HepG2 (cell line): ENCODE data around the gene PKMYT1. TPM values are rescaled to one million over a fixed set of nuclear protein-coding genes. Genes with fewer than 3 reads are reported as not detected.

Source experiments
- BRD4 ChIP-seq: sonication (generic); formaldehyde crosslinking; IDR thresholded peaks from 2 replicates; pipeline ENCODE4 v1.4.0; 2020; ENCODE audit warnings: missing genetic modification reagents
- CEBPZ ChIP-seq: IDR thresholded peaks from 2 replicates; pipeline ENCODE4 v1.6.1; 2012; ENCODE audit warnings: low read length, improper control_type of control experiment
- DNMT1 ChIP-seq: sonication (generic); formaldehyde crosslinking; IDR thresholded peaks from 2 replicates; pipeline ENCODE4 v1.5.1; 2020; ENCODE audit warnings: mild to moderate bottlenecking, missing genetic modification reagents
- FOXA1 ChIP-seq, 2 experiments: fragments of 450-650 bp in 1 of 2; sonication (generic) in 1 of 2; formaldehyde crosslinking in 1 of 2; IDR thresholded peaks; 2 replicates each; pipeline versions ENCODE4 v1.4.0 to v1.6.1; 2016 to 2020; ENCODE audit warnings: missing genetic modification reagents in 1 of 2
- HMG20B ChIP-seq: conservative IDR thresholded peaks from 2 replicates; pipeline ENCODE4 v1.6.1; 2016; ENCODE audit warnings: missing genetic modification reagents, missing compliant biosample characterization
- MAFG ChIP-seq: sonication (generic); formaldehyde crosslinking; IDR thresholded peaks from 2 replicates; pipeline ENCODE4 v1.5.1; 2020; ENCODE audit warnings: mild to moderate bottlenecking, missing genetic modification reagents
- PRDM4 ChIP-seq: sonication (generic); formaldehyde crosslinking; IDR thresholded peaks from 2 replicates; pipeline ENCODE4 v1.9.0; 2021; ENCODE audit warnings: missing genetic modification reagents, borderline replicate concordance
- SRF ChIP-seq: IDR thresholded peaks from 2 replicates; pipeline ENCODE4 v1.6.1; 2011; ENCODE audit warnings: mild to moderate bottlenecking, low read depth, low read length, moderate library complexity
- ZBTB1 ChIP-seq: sonication (generic); formaldehyde crosslinking; IDR thresholded peaks from 2 replicates; pipeline ENCODE4 v1.4.0; 2020; ENCODE audit warnings: missing genetic modification reagents, borderline replicate concordance
- ZEB1 ChIP-seq: IDR thresholded peaks from 2 replicates; pipeline ENCODE4 v1.6.1; 2012; ENCODE audit warnings: mild to moderate bottlenecking, low read depth, inconsistent platforms; ENCODE audit not compliant: insufficient replicate concordance
- ZKSCAN8 ChIP-seq: IDR thresholded peaks from 2 replicates; pipeline ENCODE4 v1.6.1; 2016; ENCODE audit warnings: borderline replicate concordance, missing genetic modification reagents, missing compliant biosample characterization
- ZNF136 ChIP-seq: sonication (generic); formaldehyde crosslinking; IDR thresholded peaks from 2 replicates; pipeline ENCODE4 v1.8.1; 2022; ENCODE audit warnings: low read depth, mild to moderate bottlenecking, moderate library complexity, missing genetic modification reagents
- ZNF263 ChIP-seq: sonication (generic); formaldehyde crosslinking; IDR thresholded peaks from 2 replicates; pipeline ENCODE4 v1.4.0; 2020; ENCODE audit warnings: missing genetic modification reagents
- ZNF280D ChIP-seq: sonication (generic); formaldehyde crosslinking; IDR thresholded peaks from 2 replicates; pipeline ENCODE4 v1.5.1; 2020; ENCODE audit warnings: mild to moderate bottlenecking, missing genetic modification reagents
- ZNF3 ChIP-seq: IDR thresholded peaks from 2 replicates; pipeline ENCODE4 v1.7.0; 2017; ENCODE audit warnings: inconsistent platforms
- ZNF326 ChIP-seq: sonication (generic); formaldehyde crosslinking; IDR thresholded peaks from 2 replicates; pipeline ENCODE4 v1.4.0; 2020; ENCODE audit warnings: missing genetic modification reagents, borderline replicate concordance
- ZNF552 ChIP-seq: sonication (generic); formaldehyde crosslinking; IDR thresholded peaks from 2 replicates; pipeline ENCODE4 v1.9.0; 2022; ENCODE audit warnings: missing genetic modification reagents, mild to moderate bottlenecking, borderline replicate concordance
- ZXDC ChIP-seq: sonication (generic); formaldehyde crosslinking; IDR thresholded peaks from 2 replicates; pipeline ENCODE4 v1.5.0; 2020; ENCODE audit warnings: mild to moderate bottlenecking, missing genetic modification reagents
- polyA plus RNA-seq, 8 experiments: library from polyadenylated mRNA; depleted of rRNA in 3 of 8; stranded (reverse) in 7 of 8; unstranded in 1 of 8; fragments of >200 nt; fragmentation: Illumina TruSeq in 4 of 8; extraction: Trizol in 4 of 8; gene quantifications; 2 replicates each; pipeline versions ENCODE4 v1.2.1 to v1.2.3, GENCODE V29; 2011 to 2016; ENCODE audit warnings: low read depth in 4 of 8, missing spikeins in 1 of 8, mixed read lengths in 1 of 8; ENCODE audit not compliant: insufficient read depth in 1 of 8
- total RNA-seq, 5 experiments: library from RNA; depleted of rRNA; stranded (reverse); fragments of >200 nt; fragmentation: Illumina TruSeq; extraction: Trizol; gene quantifications; 2 replicates each; pipeline ENCODE4 v1.2.3, GENCODE V29; 2016; ENCODE audit warnings: low read depth in 1 of 5

PKMYT1 gene
- total and polyA plus RNA-seq, 2 of the 13 experiments (the other 11 are each of a cell fraction or from before 2014, with no cell fraction given), result 7.0 to 27.8 TPM

GRCh38 chr16:3017794-3018506 is 37.7 kb upstream of the PKMYT1 start, which contains the start of gene CLDN6 (continued):
- TF ChIP-seq ZXDC (CRISPR knock-in tag), result no peak
- TF ChIP-seq ZNF326 (CRISPR knock-in tag), result no peak
- no peak for TF ChIP-seq ZKSCAN8
- TF ChIP-seq SRF, result no peak
- TF ChIP-seq ZBTB1 (CRISPR knock-in tag), result no peak
- TF ChIP-seq MAFG (CRISPR knock-in tag), result no peak
- TF ChIP-seq ZNF263 (CRISPR knock-in tag), result no peak
- no peak for TF ChIP-seq FOXA1 (IDR thresholded peaks at IDR 0.05)
- no peak for TF ChIP-seq FOXA1 (CRISPR knock-in tag; IDR thresholded peaks at IDR 0.05)
- TF ChIP-seq ZNF280D (CRISPR knock-in tag), result no peak
- TF ChIP-seq CEBPZ, result no peak
- no peak for TF ChIP-seq ZNF3 (CRISPR knock-in tag)
- TF ChIP-seq PRDM4, result no peak
- TF ChIP-seq BRD4 (CRISPR knock-in tag), result no peak
- TF ChIP-seq ZNF552, result no peak
- TF ChIP-seq HMG20B, result no peak
- no peak for TF ChIP-seq ZNF136
- no peak for TF ChIP-seq DNMT1 (CRISPR knock-in tag)
- TF ChIP-seq ZEB1, result no peak
